NCI-H187 treated with DMSO at 0.1 percent for 48 hours (cell line): ENCODE results near the gene ZNF280B.
"Not testable (repeated sequence)": the region's sequence is repeated elsewhere in the genome, so short reads cannot be mapped to it uniquely, and the experiment has no call there.

Experiments used
- DNase-seq: peaks from one replicate; lab custom pipeline; 2025; lab: John Stamatoyannopoulos, UW

ZNF280B gene

DNA sequence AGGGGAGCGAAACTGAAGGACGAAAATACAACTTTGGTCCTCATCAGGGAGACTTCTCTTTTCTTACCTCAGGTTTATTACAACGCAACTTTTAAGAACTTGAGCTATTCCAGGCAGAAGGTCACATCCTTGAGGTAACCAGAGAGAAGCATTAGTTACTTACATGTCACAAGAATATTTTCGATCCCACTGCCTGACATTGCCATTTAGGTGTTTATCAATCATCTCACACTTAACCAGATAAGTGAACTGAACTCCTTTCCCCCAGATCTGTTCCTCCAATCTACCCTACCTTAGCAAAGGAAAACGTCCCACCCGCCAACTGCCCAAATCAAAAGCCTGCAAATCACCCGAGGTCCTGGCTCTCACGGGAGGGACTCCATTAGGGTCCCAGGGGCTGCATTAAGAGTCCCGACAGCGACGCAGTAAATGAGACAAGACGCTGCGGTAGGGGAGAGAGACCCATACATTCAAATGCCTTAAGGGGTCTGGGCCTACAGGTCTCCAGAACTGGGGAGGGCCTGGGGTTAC is 734 bp downstream of the ZNF280B start:
- no peak for DNase-seq

DNA sequence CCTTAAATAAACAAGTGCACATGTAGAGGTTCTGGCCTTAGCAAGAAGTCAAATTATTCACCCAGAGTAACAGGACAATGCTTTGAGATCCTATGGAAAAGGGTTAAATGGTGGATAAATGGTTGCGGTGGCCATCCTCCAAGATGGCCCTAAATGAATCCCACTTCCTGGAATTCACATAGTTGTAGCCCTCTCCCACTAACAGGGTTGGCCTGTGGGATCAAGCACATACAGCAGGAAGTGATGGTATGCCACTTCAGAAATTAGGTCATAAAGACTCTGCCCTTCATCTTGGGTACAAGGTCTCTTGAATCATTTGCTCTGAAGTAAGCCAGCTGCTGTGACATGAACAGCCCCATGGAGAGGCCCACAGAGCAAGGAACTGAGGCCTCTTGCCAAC is 1.8 kb downstream of the ZNF280B start:
- DNase-seq = no peak

DNA sequence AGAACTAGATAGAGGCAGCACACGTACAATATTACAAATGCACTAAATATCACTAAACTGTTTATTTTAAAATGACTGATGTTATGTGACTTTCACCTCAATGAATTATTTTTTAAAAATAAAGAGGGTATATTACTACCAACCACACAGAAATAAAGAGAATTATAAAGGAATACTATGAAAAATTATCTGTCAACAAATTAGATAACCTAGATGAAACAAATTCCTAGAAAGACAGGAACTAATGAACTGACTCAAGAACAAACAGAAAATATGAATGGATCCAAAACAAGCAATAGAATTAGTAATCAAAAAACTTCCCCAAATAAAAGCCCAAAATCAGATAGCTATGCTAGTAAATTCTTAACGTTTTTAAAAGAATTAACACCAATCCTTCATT is 10.3 kb downstream of the ZNF280B start:
- no peak for DNase-seq

DNA sequence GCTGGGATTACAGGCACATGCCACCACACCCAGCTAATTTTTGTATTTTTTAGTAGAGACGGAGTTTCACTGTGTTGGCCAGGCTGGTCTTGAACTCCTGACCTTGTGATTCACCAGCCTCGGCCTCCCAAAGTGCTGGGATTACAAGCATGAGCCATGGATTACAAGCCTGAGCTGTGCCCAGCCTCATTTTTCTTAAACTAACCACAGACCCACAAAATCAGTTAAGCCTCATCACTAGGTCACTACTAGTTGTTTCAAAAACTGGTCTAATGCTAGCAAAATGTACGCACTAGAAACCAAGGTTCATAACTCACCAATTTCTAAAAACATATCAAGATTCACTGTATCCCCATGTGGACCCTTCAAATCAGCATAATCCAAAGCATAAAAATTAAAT is 17.0 kb downstream of the ZNF280B start:
- DNase-seq = not testable (repeated sequence)

- no peak for DNase-seq
Measured at GRCh38 chr22:22488736-22489135, 19.8 kb downstream of the ZNF280B start.

DNA sequence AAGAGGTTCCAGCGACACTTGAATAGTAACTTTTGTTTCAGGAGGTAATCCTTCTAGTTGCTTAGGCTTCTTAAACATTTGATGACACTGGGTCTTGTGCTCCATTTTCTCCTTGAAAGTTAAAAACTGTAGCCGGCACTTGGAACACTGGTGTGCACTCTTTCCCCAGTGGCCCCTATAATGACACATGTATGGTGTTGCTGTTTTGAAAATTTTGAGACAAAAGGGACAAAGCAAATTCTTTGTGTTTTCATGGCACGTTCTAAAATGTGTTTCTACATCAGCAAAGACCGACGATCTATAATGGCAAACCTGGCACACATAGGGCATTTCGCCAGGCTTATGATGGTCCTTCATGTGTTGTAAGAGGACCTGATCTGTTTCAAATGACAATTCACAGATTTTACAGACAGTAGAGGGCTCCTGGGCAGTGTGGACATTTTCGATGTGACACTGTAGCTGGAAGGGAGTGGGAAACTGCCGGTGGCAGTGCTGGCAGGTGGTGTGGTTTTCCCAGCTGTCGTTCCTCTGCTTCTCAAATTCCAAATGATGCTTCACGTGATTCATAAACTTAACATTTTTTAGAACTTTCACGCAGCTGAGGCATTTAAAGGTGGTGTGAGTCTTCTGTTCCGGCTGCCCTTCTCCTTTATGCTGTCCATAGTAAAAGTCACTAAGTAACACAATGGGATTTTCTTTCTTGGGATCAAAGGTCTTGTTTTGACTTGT is 20.5 kb downstream of the ZNF280B start:
- no peak for DNase-seq

DNA sequence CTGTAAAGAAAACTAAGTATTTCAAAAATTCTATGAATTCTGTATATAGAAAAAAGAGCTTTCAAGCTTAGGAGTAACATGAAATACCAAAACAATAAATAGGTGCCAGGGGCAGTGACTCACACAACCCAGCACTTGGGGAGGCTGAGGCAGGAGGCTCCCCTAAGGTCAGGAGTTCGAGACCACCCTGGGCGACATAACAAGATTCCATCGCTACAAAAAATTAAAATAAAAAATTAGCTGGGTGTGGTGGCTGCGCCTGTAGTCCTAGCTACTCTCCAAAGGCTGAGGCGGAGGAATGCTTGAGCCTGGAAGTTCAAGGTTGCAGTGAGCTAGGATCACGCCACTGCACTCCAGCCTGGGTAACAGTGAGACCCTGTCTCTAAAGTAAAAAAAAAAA is 21.5 kb downstream of the ZNF280B start:
- DNase-seq = no peak

DNA sequence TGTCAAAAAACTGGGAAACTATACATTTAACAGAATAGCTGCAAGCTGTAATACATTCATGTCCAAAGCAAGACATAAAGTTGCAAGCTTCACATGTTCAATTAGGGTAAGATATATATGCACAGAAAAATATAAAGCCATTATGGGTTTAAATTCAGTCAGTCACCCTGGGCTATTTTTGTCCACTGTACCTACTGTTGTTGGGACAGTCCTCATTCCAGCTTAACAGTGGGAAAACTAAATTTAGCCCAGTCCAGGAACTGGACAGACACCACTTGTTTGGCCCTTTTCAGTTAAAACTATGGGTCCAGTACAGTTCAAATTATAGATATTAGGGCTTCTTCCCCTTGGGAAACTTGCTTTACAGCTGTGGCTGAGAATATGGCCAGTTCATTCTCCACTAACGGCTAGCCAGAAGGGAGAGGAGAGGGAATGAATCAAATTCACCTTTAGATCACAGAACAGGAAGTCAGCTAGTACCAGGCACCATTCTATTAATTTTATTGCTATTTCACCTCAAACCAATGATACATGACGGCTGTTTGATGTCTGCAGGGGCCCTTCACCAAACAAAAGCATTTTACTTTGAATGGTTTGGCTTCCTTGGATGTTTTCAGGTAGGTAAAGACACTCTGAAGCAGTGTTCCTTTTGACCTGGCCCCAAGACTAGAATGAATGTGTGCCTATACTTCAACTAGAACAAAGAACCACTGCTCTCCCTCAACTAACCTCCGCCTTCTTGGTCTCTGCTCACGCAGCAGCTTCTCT is 22.2 kb downstream of the ZNF280B start:
- no peak for DNase-seq

- DNase-seq = no peak
Measured at GRCh38 chr22:22485524-22485923, 23.0 kb downstream of the ZNF280B start.

DNA sequence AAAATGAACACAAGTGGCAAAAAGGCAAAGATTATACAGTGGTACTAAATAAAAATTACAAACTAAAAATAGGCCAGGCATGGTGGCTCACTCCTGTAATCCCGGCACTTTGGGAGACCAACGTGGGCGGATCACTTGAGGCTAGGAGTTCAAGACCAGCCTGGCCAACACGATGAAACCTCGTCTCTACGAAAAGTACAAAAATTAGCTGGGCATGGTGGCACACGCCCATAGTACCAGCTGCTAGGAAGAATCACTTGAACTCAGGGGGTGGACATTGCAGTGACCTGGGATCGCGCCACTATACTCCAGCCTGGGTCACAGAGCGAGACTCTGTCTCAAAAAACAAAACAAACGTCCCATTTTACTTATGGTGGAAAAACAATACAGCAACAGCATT is 24.5 kb downstream of the ZNF280B start:
- no peak for DNase-seq

DNA sequence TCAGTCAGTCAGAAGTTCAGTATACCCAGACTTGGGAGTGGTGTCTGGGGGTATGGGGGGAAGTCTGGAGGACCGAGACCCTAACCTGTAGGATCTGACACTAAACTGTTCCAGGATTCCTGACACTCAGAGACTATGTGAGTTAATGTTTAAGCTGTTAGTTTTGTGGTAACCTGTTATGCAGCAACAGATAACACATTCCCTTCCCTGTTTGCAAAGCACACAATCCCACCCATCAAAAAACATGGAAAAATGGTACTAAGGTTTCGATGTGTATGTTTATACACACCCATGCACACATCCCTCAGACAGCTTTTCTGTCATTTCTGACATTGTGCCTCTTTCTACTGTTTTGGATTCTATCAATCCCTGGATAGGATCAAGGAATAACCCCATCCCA is 27.6 kb downstream of the ZNF280B start:
- DNase-seq = no peak

- no peak for DNase-seq
Measured at GRCh38 chr22:22479999-22480532, 28.5 kb downstream of the ZNF280B start.

DNA sequence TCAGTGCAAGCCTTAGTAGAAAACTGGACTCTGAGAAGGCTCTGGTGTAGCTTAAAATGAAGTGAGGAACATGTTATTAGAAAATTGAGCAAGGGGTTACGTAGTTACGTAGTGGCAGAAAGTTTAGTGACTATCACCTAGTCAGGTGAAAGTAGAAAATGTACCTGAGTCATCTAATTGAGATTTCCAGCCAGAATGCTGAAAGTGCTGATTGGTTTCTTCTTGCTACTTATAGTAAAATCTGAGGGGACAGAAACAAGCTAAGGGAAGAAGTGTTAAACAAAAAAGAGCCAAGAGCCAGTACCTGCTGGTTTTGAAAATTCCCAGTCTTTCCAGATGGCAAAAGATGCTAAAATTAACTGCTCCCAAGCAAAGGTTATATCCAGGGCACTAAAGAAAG is 29.4 kb downstream of the ZNF280B start:
- DNase-seq = no peak

- no peak for DNase-seq
Measured at GRCh38 chr22:22478470-22478869, 30.1 kb downstream of the ZNF280B start.

- no peak for DNase-seq
Measured at GRCh38 chr22:22474733-22475132, 33.8 kb downstream of the ZNF280B start.

- DNase-seq = not testable (repeated sequence)
Measured at GRCh38 chr22:22471104-22471503, 37.4 kb downstream of the ZNF280B start.

DNA sequence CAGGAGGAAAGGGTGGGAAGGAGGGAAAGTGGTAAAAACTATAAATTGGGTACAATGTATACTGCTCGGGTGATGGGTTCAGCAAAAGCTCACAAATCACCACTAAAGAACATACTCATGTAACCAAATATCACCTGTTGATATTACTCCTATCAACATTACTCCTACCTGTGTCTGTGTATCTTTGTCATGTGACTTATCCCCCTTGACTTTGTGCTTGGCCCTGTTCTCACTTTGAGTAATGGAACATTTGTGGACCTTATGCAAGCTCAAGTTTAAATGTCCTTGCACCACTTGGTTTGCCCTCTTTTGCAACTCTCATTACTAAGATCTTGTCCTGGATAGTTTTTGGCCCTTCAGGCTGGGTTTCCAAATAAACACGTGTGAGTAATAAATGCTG is 39.0 kb downstream of the ZNF280B start:
- no peak for DNase-seq

DNA sequence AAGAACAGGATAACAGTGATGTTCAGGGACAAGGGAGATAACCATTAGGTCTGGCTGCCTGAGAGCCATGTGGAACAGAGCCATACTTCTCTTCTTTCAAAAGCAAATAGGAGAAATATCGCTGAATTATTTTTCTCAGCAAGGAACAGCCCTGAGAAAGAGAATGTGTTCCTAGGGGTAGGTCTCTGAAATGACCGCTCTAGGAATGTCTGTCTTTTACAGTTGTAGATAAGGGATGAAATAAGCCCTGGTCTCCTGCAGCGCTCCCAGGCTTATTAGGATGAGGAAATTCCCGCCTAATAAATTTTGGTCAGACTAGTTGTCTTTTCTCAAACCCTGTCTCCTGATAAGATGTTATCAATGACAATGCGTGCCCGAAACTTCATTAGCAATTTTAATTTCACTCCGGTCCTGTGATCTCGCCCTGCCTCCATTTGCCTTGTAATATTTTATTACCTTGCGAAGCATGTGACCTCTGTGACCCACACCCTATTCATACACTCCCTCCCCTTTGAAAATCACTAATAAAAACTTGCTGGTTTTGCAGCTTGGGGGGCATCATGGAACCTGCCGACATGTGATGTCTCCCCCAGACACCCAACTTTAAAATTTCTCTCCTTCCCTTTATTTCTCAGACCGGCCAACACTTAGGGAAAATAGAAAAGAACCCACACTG is 39.6 kb downstream of the ZNF280B start:
- DNase-seq = not testable (repeated sequence)

GRCh38 chr22:22467112-22467511 is 41.4 kb downstream of the ZNF280B start:
- no peak for DNase-seq

- DNase-seq = no peak
Measured at GRCh38 chr22:22465782-22466181, 42.8 kb downstream of the ZNF280B start.

DNA sequence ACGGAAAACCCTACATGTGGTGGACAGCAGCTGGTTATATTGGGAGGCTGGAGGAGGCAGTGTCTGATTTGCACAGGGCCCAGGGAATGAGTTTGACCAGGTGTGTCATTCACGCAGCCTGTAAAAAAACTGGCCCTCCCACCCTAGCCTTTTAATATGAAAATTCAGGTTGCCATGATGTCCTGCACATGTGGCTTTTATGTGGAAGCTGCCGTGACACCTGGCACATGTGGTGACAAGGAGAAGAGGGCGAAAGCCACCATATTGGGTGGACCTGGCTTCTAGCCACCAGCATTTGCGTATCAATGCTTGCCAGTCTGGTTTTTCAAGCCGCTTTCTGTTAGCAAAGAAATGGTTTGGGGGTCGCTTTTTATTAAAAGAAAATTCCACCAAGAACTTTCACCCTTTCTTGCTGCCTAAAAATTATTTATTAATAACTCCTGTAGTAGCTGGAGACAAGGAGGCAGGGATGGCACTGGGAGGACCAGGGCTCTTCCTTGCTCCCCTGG is 43.4 kb downstream of the ZNF280B start:
- no peak for DNase-seq

GRCh38 chr22:22464541-22465054 is 43.9 kb downstream of the ZNF280B start:
- DNase-seq = no peak
